Loucy (cell line): ENCODE results near the gene RTN4.

Experiments used
- H2AFZ ChIP-seq: fragments of 200-600 bp; sonication (generic); 2 replicates; pipeline ENCODE4 v1.6.0; 2016; ENCODE audit warnings: antibody characterized with exemption, mild to moderate bottlenecking, low read length, moderate library complexity
- H3F3A ChIP-seq: fragments of 200-600 bp; 2 replicates; pipeline ENCODE4 v1.6.0; 2016; ENCODE audit warnings: antibody characterized with exemption, low read depth, mild to moderate bottlenecking
- H3K27me3 ChIP-seq: fragments of 200-600 bp; sonication (generic); 2 replicates; pipeline ENCODE4 v1.6.1; 2014; ENCODE audit warnings: low read length, mild to moderate bottlenecking; ENCODE audit not compliant: insufficient read depth, poor library complexity, severe bottlenecking
- H3K36me3 ChIP-seq: fragments of 200-600 bp; sonication (generic); 2 replicates; pipeline ENCODE4 v1.6.1; 2016; ENCODE audit warnings: low read length; ENCODE audit not compliant: insufficient read depth
- H3K4me1 ChIP-seq: fragments of 200-600 bp; sonication (generic); 2 replicates; pipeline ENCODE4 v1.5.1; 2014; ENCODE audit warnings: low read length, mild to moderate bottlenecking; ENCODE audit not compliant: insufficient read depth, poor library complexity, severe bottlenecking
- H3K4me2 ChIP-seq: fragments of 200-600 bp; sonication (generic); 2 replicates; pipeline ENCODE4 v1.6.0; 2014; ENCODE audit warnings: antibody characterized with exemption, low read length, low read depth, mild to moderate bottlenecking; ENCODE audit not compliant: poor library complexity, severe bottlenecking
- H3K4me3 ChIP-seq: fragments of 200-600 bp; sonication (generic); 2 replicates; pipeline ENCODE4 v1.5.1; 2014; ENCODE audit warnings: low read length, mild to moderate bottlenecking, mixed read lengths; ENCODE audit not compliant: poor library complexity, severe bottlenecking
- H3K79me2 ChIP-seq: fragments of 200-600 bp; sonication (generic); 2 replicates; pipeline ENCODE4 v1.6.1; 2014; ENCODE audit warnings: low read length; ENCODE audit not compliant: insufficient read depth
- H3K9ac ChIP-seq: fragments of 200-600 bp; sonication (generic); 2 replicates; pipeline ENCODE4 v1.6.0; 2014; ENCODE audit warnings: mild to moderate bottlenecking, low read depth, low read length, moderate library complexity; ENCODE audit not compliant: poor library complexity, severe bottlenecking
- H3K9me2 ChIP-seq: fragments of 200-600 bp; sonication (generic); replicated peaks from 2 replicates; pipeline ENCODE4 v1.6.1; 2016; ENCODE audit warnings: low read depth, low read length, mixed read lengths
- H3K9me3 ChIP-seq: fragments of 200-600 bp; sonication (generic); 2 replicates; pipeline ENCODE4 v1.6.1; 2014; ENCODE audit warnings: mild to moderate bottlenecking, antibody characterized with exemption, low read length, low read depth; ENCODE audit not compliant: insufficient read depth
- H4K20me1 ChIP-seq: fragments of 200-600 bp; sonication (generic); 2 replicates; pipeline ENCODE4 v1.6.0; 2014; ENCODE audit warnings: antibody characterized with exemption, low read length, mild to moderate bottlenecking; ENCODE audit not compliant: insufficient read depth, poor library complexity, severe bottlenecking
- EZH2phosphoT487 ChIP-seq: fragments of 200-600 bp; IDR thresholded peaks from 2 replicates; pipeline ENCODE4 v1.6.1; 2018; ENCODE audit warnings: antibody characterized with exemption, mild to moderate bottlenecking, moderate library complexity, borderline replicate concordance
- TF ChIP-seq, protein P1 (sequence below): fragments of 200-600 bp; sonication (generic); conservative IDR thresholded peaks from 2 replicates; pipeline ENCODE4 v1.5.1; 2014; ENCODE audit warnings: mild to moderate bottlenecking, antibody characterized with exemption, low read length

The RTN4 gene

DNA sequence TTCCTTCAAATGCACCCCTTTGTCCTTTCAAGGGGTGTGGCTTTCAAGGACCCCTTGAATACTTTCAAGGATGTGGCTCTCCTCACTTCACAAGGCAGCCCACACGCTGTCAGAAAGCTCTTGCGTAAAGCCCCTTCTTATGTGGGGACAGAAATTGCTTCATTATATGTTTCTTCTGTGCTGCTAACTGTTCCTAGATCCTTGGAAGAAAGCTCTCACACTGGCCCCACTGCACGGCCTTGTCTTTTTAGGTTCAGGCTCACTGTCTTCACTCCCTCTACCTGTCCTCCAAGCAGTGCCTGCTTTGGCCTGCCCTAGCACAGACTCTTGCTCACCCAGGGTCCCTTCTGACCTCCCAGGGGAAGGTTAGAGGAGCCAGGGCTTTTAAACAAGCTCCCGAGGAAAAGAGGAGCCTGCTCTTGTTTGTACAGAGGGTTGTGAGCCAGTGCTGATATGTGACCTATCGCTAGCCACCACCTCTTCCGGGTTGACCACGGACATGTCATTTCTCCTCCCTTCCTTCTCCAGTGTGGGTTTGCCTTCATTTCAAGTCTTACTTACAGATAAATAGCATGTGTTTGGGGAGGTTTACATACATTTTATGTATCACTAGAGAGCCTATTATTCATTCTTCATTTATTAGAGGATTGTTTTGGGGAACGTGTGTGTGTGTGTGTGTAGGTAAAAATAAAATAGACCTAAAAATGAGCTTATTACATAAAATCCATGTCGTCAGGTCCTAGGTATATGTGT lies 94.7 kb downstream of the RTN4 start:
- Histone ChIP-seq H3K4me2 (no peak overlapping the region), H3F3A (no peaks in the 10 kb centered on the region), H3K36me3 (no peaks in the 10 kb centered on the region), H3K4me1 (peaks cover 21% of the 10 kb centered on the region), H3K27me3 (no peaks in the 10 kb centered on the region), H2AFZ (no peak overlapping the region), H3K9me2 (no peaks in the 10 kb centered on the region), H3K4me3 (no peak overlapping the region), H3K9me3 (no peaks in the 10 kb centered on the region), H3K79me2 (no peaks in the 10 kb centered on the region), H4K20me1 (no peaks in the 10 kb centered on the region), H3K9ac (no peak overlapping the region)
- TF ChIP-seq, protein P1, sequence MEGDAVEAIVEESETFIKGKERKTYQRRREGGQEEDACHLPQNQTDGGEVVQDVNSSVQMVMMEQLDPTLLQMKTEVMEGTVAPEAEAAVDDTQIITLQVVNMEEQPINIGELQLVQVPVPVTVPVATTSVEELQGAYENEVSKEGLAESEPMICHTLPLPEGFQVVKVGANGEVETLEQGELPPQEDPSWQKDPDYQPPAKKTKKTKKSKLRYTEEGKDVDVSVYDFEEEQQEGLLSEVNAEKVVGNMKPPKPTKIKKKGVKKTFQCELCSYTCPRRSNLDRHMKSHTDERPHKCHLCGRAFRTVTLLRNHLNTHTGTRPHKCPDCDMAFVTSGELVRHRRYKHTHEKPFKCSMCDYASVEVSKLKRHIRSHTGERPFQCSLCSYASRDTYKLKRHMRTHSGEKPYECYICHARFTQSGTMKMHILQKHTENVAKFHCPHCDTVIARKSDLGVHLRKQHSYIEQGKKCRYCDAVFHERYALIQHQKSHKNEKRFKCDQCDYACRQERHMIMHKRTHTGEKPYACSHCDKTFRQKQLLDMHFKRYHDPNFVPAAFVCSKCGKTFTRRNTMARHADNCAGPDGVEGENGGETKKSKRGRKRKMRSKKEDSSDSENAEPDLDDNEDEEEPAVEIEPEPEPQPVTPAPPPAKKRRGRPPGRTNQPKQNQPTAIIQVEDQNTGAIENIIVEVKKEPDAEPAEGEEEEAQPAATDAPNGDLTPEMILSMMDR = no peak
- no peak for TF ChIP-seq EZH2phosphoT487

DNA sequence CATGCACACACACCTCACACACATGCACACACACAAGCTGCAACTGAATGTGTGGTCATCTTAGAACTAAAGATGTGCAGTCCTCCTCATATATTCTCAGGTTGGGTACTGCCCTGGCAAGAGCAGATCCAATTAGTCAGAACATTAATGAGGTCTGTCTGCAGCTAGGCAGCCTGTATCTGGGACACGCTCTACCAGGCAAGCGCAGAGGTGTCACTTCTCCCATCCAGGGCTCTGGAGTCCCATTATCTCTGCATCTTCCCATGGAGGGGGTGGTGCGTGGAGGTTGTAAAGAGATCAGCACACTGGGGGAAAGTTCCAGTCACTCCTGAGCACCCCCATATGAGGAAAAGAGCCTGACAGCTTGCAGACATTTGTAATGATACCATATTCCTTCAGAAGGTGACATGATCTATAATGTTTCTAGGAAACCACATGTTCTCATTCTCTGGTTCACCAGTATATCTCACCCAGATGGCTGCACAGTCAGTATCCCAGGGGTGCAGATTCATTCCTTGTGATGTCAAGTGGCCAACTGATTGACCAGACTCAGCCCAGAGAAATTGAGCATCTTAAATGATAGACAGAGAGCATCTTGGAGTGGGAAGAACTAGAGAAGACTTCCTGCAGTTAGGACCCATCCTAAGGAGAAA lies 95.4 kb downstream of the RTN4 start:
- H3K9ac ChIP-seq = no peak overlapping the region
- TF ChIP-seq, protein P1 = no peak
- no peak for TF ChIP-seq EZH2phosphoT487
- H3K4me2 ChIP-seq = no peak overlapping the region
- no peaks in the 10 kb centered on the region for H3K79me2 ChIP-seq
- H3K4me1 ChIP-seq = peaks cover 21% of the 10 kb centered on the region
- no peaks in the 10 kb centered on the region for H3K27me3 ChIP-seq
- no peak overlapping the region for H2AFZ ChIP-seq
- no peak overlapping the region for H3K4me3 ChIP-seq
- no peaks in the 10 kb centered on the region for H3K9me2 ChIP-seq
- H3F3A ChIP-seq = no peaks in the 10 kb centered on the region
- no peaks in the 10 kb centered on the region for H3K36me3 ChIP-seq
- H3K9me3 ChIP-seq = no peaks in the 10 kb centered on the region
- H4K20me1 ChIP-seq = no peaks in the 10 kb centered on the region

DNA sequence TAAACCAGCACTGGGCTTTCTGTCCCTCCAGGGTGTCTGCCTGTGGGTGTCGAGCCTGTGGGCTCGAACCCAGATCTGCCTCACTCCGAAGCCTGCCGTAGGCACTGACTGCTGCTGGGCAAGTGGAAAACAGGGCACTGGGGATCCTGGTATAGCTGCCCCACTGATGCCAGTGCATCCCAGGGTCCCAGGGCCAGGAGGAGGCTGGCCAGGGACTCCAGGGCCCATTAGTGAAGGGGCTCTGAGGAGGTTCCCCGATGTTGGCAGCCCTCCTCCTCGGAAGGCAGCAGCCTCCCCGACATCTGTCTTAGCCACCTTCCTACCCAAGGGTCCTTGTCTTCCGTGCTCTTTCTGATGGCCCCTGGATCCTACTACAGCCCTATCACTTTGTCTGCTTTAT lies 96.1 kb downstream of the RTN4 start:
- no peaks in the 10 kb centered on the region for H3K79me2 ChIP-seq
- H3K27me3 ChIP-seq = no peaks in the 10 kb centered on the region
- no peak overlapping the region for H2AFZ ChIP-seq
- no peaks in the 10 kb centered on the region for H3F3A ChIP-seq
- H3K4me2 ChIP-seq = no peak overlapping the region
- TF ChIP-seq EZH2phosphoT487 = no peak
- TF ChIP-seq, protein P1 = no peak
- H4K20me1 ChIP-seq = no peaks in the 10 kb centered on the region
- H3K36me3 ChIP-seq = no peaks in the 10 kb centered on the region
- no peak overlapping the region for H3K4me3 ChIP-seq
- H3K9me2 ChIP-seq = no peaks in the 10 kb centered on the region
- H3K4me1 ChIP-seq = peaks cover 21% of the 10 kb centered on the region
- H3K9me3 ChIP-seq = no peaks in the 10 kb centered on the region
- H3K9ac ChIP-seq = no peak overlapping the region
